HG02588 (cell line): Measurements from ENCODE around the gene TALDO1.

ENCODE experiments used
- ATAC-seq: cut with Tn5 transposase; IDR thresholded peaks from one replicate; pipeline ENCODE4 v1.9.1; 2021; ENCODE audit warnings: mild to moderate bottlenecking, moderate library complexity; ENCODE audit not compliant: unreplicated experiment

The TALDO1 gene

DNA sequence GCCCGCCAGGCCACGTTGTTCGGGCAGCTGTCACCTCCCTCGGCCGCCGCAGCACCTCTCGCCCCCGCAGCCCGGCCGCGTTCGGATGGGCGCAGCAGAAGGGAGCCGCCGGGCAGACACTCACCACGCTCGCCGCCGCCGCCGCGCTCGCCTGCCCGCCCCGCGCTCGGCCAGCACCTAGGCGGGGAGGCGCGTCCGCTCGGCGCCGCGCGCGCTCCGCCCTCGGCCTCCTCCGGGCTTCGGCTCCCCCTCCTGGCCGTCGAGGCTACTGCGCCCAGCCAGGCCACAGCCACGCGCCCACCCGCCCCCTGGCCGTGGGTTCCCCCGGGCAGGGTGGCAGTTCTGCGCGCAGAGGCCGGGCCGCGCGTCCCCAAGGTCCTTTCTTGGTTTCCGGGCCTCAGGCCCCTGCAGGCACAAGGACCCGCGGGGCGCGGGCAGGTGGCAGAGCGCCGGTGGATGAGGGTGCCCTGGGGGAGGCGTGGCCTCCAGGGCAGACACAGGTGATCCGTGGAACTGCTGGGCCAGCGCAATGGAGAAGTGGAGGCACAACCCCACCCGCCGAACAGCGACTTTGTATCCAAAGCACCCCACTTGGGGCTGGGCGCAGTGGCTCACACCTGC is 50.9 kb downstream of the TALDO1 start, which contains the start of gene SLC25A22:
TSS of gene SLC25A22 (minus strand) at position 189 of the 621 bp plus-strand sequence. CDS start 3,275 bp downstream, outside the sequence.
- peak; percentile 59 for ATAC-seq

DNA sequence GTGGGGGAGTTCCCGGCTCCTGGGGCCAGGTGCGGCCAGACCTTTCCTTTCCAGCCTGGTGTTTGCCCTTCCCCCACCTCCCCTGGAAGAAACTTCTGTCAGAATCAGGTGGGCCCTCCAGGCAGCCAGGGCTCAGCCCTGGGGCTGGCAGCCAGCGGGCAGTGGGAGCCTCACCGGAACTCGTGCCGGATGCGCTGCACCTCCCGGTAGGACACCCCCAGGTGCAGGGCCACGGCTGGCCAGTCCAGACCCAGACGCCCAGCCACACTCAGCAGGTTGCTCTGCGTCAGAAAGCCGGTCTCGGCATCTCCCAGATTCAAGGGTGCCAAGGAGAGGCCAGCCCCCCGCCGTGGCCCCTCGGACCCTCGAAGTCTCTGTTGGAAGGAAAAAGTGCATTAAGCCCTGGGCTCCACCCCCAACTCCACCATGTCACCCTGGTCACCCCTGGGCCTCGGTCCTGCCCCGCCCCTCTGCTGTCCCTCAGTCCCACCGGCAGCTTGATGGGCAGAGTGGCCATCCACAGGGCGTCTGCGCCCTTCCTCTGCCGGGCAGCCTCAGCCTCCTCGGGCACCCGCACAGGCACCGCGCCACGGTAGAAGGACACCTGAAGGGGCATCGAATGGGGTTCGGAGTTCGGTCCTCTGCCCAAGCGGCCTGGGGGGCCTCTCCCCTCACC is 52.5 kb downstream of the TALDO1 start:
- no peak for ATAC-seq

DNA sequence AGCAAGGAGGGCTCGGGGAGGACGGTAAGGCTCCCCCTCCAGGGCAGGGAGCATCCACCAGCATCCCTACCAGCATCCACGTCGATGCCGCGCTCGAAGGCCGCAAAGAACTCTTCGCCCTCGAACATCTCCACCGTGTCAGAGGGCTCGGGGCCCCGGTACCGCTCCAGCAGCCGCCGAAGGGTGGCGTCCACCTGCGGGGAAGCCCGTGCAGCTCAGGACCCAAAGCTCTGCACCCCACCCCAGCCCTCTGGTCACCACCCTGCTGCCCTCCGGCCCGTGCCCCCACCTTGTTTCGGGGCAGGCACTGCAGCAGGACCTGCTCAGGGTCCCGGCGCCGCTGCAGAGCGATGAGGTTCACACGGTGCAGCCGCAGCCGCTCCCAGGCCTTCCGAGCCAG is 53.2 kb downstream of the TALDO1 start:
- no peak for ATAC-seq

DNA sequence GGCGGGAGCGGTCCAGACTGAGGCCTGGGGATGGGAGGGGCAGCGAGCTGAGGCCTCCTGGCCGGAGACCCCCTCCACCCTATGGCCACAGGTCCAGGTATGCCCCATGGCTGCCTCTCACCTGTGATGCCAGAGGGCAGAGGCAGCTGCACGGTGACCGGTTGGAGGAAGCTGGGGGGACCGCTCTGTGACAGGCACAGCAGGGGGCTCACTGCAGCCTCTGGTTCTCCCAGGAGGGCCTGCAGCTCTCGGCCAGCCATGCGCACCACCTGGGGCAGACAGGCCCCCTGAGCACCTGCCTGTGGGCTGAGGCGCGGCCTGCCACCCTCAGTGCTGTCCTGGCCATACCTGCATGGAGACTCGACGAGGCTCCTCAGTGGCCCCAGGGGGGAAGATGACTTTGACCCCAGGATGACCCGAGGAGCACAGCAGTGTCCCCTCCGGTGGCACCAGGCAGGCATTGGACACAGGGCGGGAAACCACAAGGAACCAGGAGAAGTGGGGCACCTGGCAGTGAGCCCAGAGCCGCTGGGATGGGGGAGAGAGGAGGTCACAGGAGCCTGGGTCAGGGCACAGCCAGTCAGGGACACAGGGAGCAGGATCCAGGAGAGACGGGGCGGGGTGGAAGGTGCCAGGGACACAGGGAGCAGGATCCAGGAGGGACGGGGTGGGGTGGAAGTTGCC is 54.0 kb downstream of the TALDO1 start:
- ATAC-seq: no peak

DNA sequence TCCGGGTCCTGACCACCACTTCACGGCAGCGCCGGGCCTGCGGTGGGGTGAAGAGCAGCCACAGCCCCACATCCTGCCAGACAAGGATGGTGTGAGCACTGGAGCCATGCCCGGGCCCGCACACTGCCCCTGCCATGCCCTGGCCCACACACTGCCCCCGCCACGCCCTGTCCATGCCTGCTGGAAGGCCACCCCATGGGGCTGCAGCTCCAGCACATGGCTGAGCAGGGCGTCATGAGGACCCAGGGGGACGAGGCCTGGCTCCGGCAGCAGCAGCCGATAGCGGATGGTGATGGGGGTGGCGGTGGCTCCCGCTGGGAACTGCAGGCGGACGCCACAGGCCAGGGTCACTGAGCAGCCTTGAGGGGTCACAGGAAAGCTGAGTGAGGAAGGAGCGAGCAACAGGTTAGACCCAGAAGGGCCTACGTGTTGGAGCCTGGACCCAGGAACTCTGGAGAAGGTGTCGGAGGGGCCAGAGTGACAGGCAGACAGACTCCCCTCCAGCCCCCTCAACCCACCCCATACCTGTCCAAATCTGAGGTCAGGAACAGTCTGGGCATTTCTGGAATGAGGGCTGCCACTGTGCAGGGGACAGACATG is 54.9 kb downstream of the TALDO1 start:
- no peak for ATAC-seq

DNA sequence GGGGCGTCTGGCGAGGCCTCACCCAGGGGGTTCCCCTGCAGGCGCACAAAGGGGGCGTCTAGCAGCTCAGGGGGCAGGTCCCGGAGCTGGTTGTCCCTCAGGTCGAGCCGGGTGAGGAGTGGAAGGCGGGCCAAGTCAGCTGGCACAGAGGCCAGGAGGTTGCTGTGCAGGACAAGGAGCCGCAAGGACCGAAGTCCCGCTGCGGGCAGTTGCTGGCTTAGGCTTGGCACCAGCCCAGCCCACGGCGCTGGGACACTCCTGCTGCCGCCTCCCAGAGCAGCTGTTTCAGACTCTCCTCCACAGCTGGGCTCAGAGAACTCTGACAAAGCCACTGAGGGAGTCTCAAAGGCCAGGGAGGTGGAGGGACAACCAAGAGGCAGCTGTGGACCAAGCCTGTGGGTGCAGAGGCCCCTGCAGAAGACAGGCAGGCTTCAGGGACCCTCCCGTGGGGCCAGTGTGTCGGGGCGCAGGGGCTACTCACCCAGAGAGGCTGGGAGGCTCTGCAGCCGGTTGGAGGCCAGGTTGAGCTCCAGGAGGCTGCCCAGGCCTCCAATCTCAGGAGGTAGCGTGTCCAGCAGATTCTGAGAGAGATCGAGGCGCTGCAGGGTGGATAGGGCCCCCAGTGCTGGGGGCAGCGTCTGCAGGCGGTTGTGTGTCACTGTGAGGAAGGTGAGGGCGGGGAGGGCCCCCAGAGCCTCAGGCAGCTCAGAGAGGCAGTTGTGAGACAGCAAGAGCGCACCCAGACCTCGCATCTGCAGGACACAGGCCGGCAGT is 55.6 kb downstream of the TALDO1 start:
- no peak for ATAC-seq

DNA sequence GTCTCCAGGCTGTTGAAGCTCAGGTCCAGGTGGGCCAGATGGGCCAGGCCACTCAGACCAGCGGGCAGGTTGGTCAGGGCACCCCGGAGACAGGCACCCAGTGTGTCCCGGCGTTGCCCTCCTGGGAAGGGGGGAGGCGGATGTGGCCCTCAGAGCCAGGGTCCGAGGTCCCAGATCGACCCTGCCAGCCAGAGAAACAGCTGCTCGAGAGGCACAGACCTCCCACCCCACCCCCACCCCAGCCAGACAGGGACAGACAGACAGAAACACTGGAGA is 56.1 kb downstream of the TALDO1 start:
- ATAC-seq: no peak

DNA sequence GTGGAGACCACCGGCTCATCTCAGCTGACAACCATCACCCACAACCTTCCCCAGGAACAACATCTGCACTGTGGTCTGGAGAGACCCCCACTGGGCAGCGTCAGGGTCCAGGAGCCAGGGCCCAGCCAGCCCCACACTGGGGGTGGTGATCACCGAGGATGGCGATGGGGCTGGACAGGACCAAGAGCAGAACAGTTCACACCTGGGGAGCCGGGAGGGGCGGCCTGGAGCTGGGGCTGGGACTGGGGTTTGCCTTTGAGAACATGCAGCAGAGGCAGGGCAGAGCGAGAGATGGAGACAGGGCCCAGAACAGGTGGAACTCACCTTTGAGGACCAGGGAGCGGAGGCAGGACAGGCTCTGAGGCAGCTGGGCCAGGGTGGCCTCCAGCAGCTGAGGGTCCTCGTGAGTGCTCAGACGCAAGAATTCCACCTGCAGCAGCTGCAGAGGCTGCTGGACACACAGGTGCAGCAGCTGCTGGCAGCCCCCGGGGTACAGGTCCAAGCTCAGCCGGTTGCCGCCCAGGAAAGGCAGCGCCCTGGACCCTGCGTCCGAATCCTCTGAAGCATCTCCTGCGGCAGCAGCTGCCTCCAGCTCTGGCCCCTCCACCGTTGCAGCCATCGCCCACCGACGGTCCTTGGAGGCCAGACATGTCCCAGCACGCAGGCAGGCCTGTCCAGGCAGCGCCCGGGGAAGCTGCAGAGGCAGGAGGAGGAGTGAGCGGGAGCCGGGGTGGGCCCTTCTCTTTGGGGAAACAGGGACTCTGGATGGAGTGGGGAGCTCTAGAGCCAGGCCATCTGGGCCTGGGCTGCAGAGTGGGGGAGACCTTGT is 56.7 kb downstream of the TALDO1 start:
- no peak for ATAC-seq

DNA sequence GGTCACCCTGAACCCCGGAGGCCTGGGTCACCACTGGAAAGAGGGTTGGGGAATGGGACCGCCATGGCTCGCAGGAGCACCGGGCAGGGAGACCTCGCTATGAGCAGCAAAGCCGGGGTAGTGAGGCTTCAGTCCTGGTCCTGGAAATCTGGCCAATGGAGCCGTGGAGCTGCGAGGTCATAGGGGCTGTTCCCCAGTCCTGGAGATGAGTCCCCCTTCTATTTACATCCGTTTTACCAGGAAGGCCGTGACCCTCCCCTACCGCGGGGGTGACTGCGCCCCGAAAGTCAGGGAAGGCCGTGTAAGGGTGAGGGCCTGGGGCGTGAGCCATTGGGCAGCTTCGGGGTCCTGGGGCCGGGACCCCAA is 57.3 kb downstream of the TALDO1 start:
- ATAC-seq: no peak

DNA sequence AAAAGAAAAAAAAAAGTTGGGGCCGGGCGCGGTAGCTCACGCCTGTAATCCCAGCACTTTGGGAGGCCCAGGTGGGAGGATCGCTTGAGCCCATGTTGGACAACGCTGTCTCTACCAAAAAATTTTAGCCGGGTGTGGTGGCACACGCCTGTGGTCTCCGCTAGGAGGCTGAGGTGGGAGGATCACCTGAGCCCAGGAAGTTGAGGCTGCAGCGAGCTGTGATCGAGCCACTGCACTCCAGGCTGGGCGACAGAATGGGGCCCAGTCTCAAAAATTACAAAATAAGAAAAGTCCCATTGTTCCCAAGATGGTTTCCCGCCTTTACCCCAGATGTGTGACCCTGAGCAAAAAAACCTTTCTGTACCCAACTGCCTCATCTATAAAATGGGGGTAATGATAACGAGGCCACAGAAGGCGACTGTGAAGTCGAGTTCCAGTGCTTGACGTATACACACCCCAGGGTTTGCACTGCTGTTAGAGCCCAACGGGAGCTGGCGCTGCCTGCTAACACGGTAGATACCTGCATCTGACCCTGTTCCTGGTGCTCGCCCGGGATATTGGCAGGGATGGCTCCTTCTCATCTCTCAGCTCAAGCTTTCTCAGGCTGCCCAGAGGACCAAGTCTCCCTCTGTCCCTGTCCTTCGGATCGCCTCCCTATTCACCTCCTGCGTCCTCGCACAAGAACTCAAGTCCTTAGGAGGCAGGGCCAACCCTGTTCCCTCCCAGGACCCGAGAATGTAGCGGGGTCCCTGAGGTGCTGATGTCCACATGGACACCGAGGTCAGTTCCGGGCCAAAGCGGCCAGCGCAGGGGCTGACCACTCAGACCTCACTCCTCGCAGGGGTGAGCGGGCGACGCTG is 61.4 kb downstream of the TALDO1 start:
- ATAC-seq: no peak

DNA sequence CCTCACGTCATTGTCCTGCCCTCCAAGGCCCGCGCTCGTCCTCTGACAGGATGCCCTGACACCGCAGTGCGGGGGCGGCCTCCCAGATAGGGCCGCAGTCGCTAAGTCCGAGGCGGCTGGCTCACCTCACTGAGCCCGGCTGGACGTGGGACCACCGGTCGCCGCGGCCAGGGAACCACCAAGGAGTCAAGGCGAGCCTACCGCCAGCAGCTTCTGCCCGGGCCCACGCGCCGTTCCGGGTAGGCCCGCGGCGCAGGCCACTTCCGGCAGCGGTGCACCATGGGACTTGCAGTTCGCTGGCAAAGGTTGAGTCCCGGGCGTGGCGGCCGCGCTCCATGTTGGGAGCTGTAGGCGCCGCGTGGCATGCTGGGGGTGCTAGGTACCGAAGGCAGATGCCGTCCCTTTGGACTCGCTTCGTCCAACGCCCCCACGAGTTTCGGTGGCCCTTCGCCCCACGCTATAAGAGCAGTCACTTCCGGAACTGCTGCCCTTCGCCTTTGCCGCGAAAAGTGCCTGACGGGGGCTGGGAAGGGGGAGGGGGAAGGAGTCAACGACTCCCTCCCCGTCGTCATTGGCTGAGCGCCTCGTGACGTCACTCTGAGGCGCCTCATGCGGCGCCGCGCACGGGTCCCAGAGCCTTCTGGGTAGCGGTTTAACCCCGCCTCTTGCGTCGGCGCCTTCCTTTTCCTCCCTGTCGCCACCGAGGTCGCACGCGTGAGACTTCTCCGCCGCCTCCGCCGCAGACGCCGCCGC is 62.2 kb downstream of the TALDO1 start, which contains the start of gene RPLP2:
TSS of gene RPLP2 (plus strand) at position 681 of the 753 bp plus-strand sequence. CDS start 268 bp downstream, outside the sequence.
- ATAC-seq: peak; percentile 79

DNA sequence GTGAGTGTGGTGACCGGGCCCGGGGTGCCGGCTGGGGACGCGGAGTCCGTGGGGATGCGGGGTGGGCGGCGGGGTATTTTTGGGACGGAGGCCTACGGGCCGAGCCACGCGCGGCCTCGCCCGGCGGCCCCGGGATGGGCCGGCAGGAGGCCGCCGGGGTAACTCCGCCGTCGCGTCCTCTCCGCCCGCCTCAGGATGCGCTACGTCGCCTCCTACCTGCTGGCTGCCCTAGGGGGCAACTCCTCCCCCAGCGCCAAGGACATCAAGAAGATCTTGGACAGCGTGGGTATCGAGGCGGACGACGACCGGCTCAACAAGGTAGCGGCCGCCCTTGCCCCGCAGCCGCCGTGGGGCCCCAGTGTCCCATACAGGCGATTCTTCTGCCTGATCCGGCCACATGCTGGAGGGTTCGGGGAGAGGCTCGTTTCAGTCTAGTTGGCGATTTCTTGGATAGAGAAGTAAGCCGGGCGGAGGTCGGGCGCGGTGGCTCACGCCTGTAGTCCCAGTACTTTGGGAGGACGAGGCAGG is 62.8 kb downstream of the TALDO1 start:
- ATAC-seq: no peak

DNA sequence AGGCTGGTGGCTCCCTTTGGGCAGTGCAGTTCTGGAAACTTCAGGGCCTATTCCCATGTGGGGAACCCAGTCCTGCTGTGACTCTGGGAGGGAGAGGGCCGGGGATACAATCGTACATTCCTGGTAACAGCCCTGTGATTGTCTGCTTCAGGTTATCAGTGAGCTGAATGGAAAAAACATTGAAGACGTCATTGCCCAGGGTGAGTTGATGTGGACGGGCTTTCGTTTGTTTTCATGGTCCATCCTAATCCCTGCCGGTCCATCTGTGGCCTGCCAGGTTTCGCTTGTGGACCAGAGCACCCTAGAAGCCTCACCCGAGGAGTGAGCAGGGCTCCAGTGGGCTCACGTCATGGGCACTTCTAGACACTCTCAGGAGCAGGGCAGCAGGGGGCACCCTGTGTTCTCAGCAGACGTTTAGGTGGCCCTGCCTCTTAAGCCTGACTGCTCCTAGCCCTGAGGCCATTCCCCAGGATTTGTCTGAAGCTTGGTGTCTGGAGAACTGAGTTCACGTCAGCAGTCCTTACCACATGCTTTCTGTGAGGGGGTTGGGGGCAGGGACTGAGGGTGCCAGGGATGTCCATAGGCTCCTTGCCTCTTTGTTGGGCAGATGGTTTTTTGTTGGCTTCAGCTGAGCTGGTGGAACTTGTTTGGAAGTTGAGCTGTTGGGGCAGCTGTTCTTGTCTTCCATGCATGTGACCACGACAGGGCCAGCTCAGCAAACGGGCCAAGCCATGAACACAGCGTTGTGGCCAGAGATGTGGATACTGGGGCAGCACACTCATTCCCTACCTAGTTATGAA is 64.4 kb downstream of the TALDO1 start:
- no peak for ATAC-seq

DNA sequence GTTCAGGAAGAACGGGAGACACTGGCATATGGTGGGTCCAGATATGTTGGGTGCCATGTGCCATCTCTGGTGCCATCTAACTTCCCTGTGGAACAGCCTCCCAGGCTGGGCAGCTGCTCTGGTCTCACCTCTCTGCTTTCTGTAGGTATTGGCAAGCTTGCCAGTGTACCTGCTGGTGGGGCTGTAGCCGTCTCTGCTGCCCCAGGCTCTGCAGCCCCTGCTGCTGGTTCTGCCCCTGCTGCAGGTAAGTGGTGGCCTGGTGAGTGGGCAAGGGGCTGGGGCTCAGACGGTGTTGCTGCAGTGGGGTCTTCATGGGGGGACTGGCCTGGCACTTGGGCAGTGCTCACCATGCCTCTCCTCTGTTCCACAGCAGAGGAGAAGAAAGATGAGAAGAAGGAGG is 65.1 kb downstream of the TALDO1 start:
- no peak for ATAC-seq

DNA sequence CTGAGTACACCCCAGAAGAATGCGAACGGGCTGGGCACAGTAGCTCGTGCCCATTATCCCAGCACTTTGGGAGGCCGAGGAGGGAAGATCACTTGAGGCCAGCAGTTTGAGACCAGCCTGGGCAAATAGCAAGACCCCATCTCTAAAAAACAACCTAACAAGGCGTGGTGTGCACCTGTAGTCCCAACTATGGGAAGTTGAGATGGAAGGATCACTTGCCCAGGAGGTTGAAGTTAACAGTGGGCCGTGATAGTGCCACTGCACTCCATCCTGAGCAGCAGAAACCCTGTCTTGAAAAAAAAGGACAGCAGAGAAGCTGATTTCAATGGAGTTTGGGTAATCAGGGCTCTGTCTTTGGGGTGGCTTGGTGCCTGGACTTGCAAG is 65.8 kb downstream of the TALDO1 start:
- no peak for ATAC-seq

DNA sequence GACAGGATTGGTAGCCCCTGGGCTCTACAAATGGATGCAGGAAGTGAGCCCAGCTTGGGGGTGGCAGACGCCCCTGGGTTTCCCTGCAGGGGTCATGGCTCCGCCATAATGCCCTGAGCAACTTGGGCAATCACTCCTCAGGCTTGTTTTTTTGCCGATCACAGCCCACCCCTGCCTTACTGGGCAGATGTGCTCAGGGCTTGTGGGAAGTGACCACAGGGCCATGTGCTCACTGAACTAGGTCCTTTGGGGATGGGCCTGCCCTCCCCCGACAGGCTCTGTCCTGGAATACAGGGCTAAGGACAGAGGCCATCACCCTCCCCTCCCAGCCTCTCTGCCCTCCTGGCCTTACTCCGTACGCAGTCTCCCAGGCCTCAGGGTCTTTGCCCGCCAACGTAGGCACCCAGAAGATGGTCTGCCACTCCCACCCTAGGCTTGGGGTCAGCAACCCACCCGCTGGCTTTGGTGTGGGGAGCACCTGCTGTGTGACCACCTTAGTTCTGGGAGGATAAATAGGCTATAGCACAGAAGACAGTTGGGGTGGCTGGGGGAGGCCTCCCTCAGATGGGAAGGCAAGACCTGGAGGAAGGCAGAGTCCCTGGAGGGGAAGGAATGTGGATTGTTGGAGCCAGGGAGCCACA is 66.3 kb downstream of the TALDO1 start:
- no peak for ATAC-seq
